Measurements from ENCODE around the gene GSAP. TPM values are rescaled to one million over a fixed set of nuclear protein-coding genes. Genes with fewer than 3 reads are reported as not detected.

Gene GSAP
- total RNA-seq, 1 donor from 2014 or later: 1.9 TPM

GRCh38 chr7:77461246-77461645 lies 45.1 kb upstream of the GSAP start:
- no peak for DNase-seq (ENCODE audit: low spot score)

GRCh38 chr7:77460057-77460486 lies 43.9 kb upstream of the GSAP start:
- no peaks in the 10 kb centered on the region for H3K36me3 Mint-ChIP-seq (ENCODE audit: low read depth, unreplicated experiment)
- no peak for DNase-seq (ENCODE audit: low spot score)
- TF ChIP-seq CTCF (IDR thresholded peaks at IDR 0.05; ENCODE audit: unreplicated experiment): no peak
- peaks cover 15% of the 10 kb centered on the region for H3K4me1 Mint-ChIP-seq (ENCODE audit: unreplicated experiment)
- H3K9me3 Mint-ChIP-seq (ENCODE audit: unreplicated experiment): no peaks in the 10 kb centered on the region
- H3K27me3 Mint-ChIP-seq (ENCODE audit: unreplicated experiment): peaks cover 2% of the 10 kb centered on the region
- no peak overlapping the region for H3K4me3 Mint-ChIP-seq (ENCODE audit: unreplicated experiment)
- H3K27ac Mint-ChIP-seq (ENCODE audit: unreplicated experiment): no peak overlapping the region

More at GRCh38 chr7:77461246-77461645, 45.1 kb upstream of the GSAP start:
- TF ChIP-seq CTCF (IDR thresholded peaks at IDR 0.05; ENCODE audit: unreplicated experiment): no peak
- peaks cover 2% of the 10 kb centered on the region for H3K27me3 Mint-ChIP-seq (ENCODE audit: unreplicated experiment)
- H3K9me3 Mint-ChIP-seq (ENCODE audit: unreplicated experiment): no peaks in the 10 kb centered on the region
- peaks cover 15% of the 10 kb centered on the region for H3K4me1 Mint-ChIP-seq (ENCODE audit: unreplicated experiment)
- no peak overlapping the region for H3K4me3 Mint-ChIP-seq (ENCODE audit: unreplicated experiment)
- H3K36me3 Mint-ChIP-seq (ENCODE audit: low read depth, unreplicated experiment): no peaks in the 10 kb centered on the region
- peak overlapping the region; percentile 12 for H3K27ac Mint-ChIP-seq (ENCODE audit: unreplicated experiment)

- Mint-ChIP-seq H3K4me1 (ENCODE audit: unreplicated experiment) (peaks cover 15% of the 10 kb centered on the region), H3K4me3 (ENCODE audit: unreplicated experiment) (no peak overlapping the region)
- TF ChIP-seq CTCF (IDR thresholded peaks at IDR 0.05; ENCODE audit: unreplicated experiment): no peak
Measured at GRCh38 chr7:77459311-77459726, 43.2 kb upstream of the GSAP start.

GRCh38 chr7:77458786-77459185 lies 42.6 kb upstream of the GSAP start:
- Mint-ChIP-seq H3K4me1 (ENCODE audit: unreplicated experiment) (peaks cover 18% of the 10 kb centered on the region), H3K36me3 (ENCODE audit: low read depth, unreplicated experiment) (no peaks in the 10 kb centered on the region), H3K27ac (ENCODE audit: unreplicated experiment) (no peak overlapping the region), H3K4me3 (ENCODE audit: unreplicated experiment) (no peak overlapping the region), H3K27me3 (ENCODE audit: unreplicated experiment) (peaks cover 2% of the 10 kb centered on the region), H3K9me3 (ENCODE audit: unreplicated experiment) (no peaks in the 10 kb centered on the region)
- TF ChIP-seq CTCF (IDR thresholded peaks at IDR 0.05; ENCODE audit: unreplicated experiment): no peak
- no peak for DNase-seq (ENCODE audit: low spot score)

More at GRCh38 chr7:77459311-77459726, 43.2 kb upstream of the GSAP start:
- Mint-ChIP-seq H3K36me3 (ENCODE audit: low read depth, unreplicated experiment) (no peaks in the 10 kb centered on the region), H3K27me3 (ENCODE audit: unreplicated experiment) (peaks cover 2% of the 10 kb centered on the region), H3K27ac (ENCODE audit: unreplicated experiment) (no peak overlapping the region), H3K9me3 (ENCODE audit: unreplicated experiment) (no peaks in the 10 kb centered on the region)
- no peak for DNase-seq (ENCODE audit: low spot score)

GRCh38 chr7:77457779-77458178 lies 41.6 kb upstream of the GSAP start:
- peak overlapping the region; percentile 21 for H3K27ac Mint-ChIP-seq (ENCODE audit: unreplicated experiment)
- no peak for DNase-seq (ENCODE audit: low spot score)
- no peaks in the 10 kb centered on the region for H3K36me3 Mint-ChIP-seq (ENCODE audit: low read depth, unreplicated experiment)
- H3K27me3 Mint-ChIP-seq (ENCODE audit: unreplicated experiment): peaks cover 2% of the 10 kb centered on the region
- H3K4me3 Mint-ChIP-seq (ENCODE audit: unreplicated experiment): no peak overlapping the region
- peaks cover 21% of the 10 kb centered on the region for H3K4me1 Mint-ChIP-seq (ENCODE audit: unreplicated experiment)
- TF ChIP-seq CTCF (IDR thresholded peaks at IDR 0.05; ENCODE audit: unreplicated experiment): no peak
- no peaks in the 10 kb centered on the region for H3K9me3 Mint-ChIP-seq (ENCODE audit: unreplicated experiment)

All from endothelial cell (in vitro differentiated cells).